K562 (cell line): ENCODE results near the gene OPRD1. TPM values are rescaled to one million over a fixed set of nuclear protein-coding genes. Genes with fewer than 3 reads are reported as not detected.
A peak's percentile ranks its signal among the peaks of the same experiment; 100 is the strongest.

ENCODE experiments used
- ATAC-seq: fragments of 200-7000 bp; cut with Tn5 transposase; 3 replicates; pipeline ENCODE4 v1.9.1; 2020; ENCODE audit warnings: moderate library complexity
- BruUV-seq: library from RNA; stranded (reverse); fragments of 400-500 nt; replicated peaks from 2 replicates; lab custom pipeline; 2021; lab: Mats Ljungman, UMichigan
- CTCF ChIA-PET: fragments of 300-600 bp; formaldehyde crosslinking; extraction: SDS; loops from one replicate; lab custom pipeline; 2021; ENCODE audit warnings: low intra/inter-chr PET ratio; lab: Yijun Ruan, JAX
- POLR2A ChIA-PET: fragments of 300-600, 350-650 bp; sonication (Branson Sonifier 250); formaldehyde crosslinking; extraction: SDS; loops from one replicate; lab custom pipeline; 2021; ENCODE audit warnings: antibody characterized with exemption, inconsistent platforms; lab: Yijun Ruan, JAX
- DNase-seq, 4 experiments: peaks; one replicate each; pipeline versions ENCODE4 v3.0.0 to v3.0.0-alpha.2; 2011 to 2018; ENCODE audit warnings: low spot score in 3 of 4, mixed read lengths in 3 of 4; ENCODE audit errors: extremely low read depth in 1 of 4
- FAIRE-seq: peaks from 2 replicates; lab custom pipeline; 2011; peaks lifted over from hg19 to GRCh38; lab: Jason Lieb, UNC
- H2AFZ ChIP-seq: 2 replicates; pipeline ENCODE4 v1.6.0; 2011; ENCODE audit warnings: low read depth, low read length, control low read depth, inconsistent platforms
- H3K27ac ChIP-seq: fragments of 200-600 bp; 3 replicates; pipeline ENCODE4 v1.8.0; 2011; ENCODE audit warnings: low read depth, mild to moderate bottlenecking, control low read depth, inconsistent platforms, low read length, moderate library complexity, mixed read lengths; ENCODE audit errors: extremely low read depth
- H3K27me3 ChIP-seq, 2 experiments: fragments of 300-600 bp in 1 of 2; 2 replicates in 1 of 2; 3 replicates in 1 of 2; pipeline versions ENCODE4 v1.6.0 to v1.8.0; 2011; ENCODE audit warnings: inconsistent platforms in 2 of 2, low read length in 2 of 2, mild to moderate bottlenecking in 1 of 2, mixed read lengths in 1 of 2, moderate library complexity in 1 of 2; ENCODE audit not compliant: control insufficient read depth in 2 of 2, insufficient read depth in 2 of 2
- H3K36me3 ChIP-seq: fragments of 300-600 bp; 3 replicates; pipeline ENCODE4 v1.8.0; 2011; ENCODE audit warnings: mild to moderate bottlenecking, low read length, inconsistent platforms; ENCODE audit not compliant: control insufficient read depth, insufficient read depth
- H3K4me1 ChIP-seq, 2 experiments: fragments of 200-600 bp in 1 of 2; replicated peaks in 1 of 2; 2 replicates in 1 of 2; 3 replicates in 1 of 2; pipeline versions ENCODE4 v1.5.1 to v1.8.0; 2011; ENCODE audit warnings: inconsistent platforms in 2 of 2, low read length in 2 of 2, mild to moderate bottlenecking in 1 of 2, mixed read lengths in 1 of 2, moderate library complexity in 1 of 2; ENCODE audit not compliant: control insufficient read depth in 2 of 2, insufficient read depth in 2 of 2
- H3K4me2 ChIP-seq: 2 replicates; pipeline ENCODE4 v1.6.1; 2011; ENCODE audit warnings: low read length, control low read depth, inconsistent platforms, mixed read lengths; ENCODE audit not compliant: insufficient read depth
- H3K4me3 ChIP-seq: fragments of 200-600 bp; sonication (generic), shearing (Covaris generic); 2 replicates; pipeline ENCODE4 v1.5.1; 2016; ENCODE audit warnings: control low read depth, inconsistent platforms
- H3K79me2 ChIP-seq: fragments of 200-600 bp; 3 replicates; pipeline ENCODE4 v1.8.0; 2011; ENCODE audit warnings: low read length, inconsistent platforms; ENCODE audit not compliant: control insufficient read depth, insufficient read depth
- H3K9ac ChIP-seq, 2 experiments: 2 replicates each; pipeline versions ENCODE4 v1.6.0 to v1.6.1; 2011; ENCODE audit warnings: low read depth in 2 of 2, low read length in 2 of 2, control low read depth in 1 of 2, inconsistent platforms in 1 of 2, mild to moderate bottlenecking in 1 of 2, mixed read lengths in 1 of 2; ENCODE audit not compliant: insufficient read depth in 1 of 2
- H3K9me1 ChIP-seq: one replicate; pipeline ENCODE4 v1.6.0; 2011; ENCODE audit warnings: inconsistent platforms, mild to moderate bottlenecking, low read length, moderate library complexity; ENCODE audit not compliant: control insufficient read depth, insufficient read depth
- H3K9me3 ChIP-seq: replicated peaks from 2 replicates; pipeline ENCODE4 v1.5.1; 2011; ENCODE audit warnings: low read depth, low read length, inconsistent platforms; ENCODE audit not compliant: control insufficient read depth, insufficient read depth
- H4K20me1 ChIP-seq: replicated peaks from 2 replicates; pipeline ENCODE4 v1.6.1; 2011; ENCODE audit warnings: low read length, inconsistent platforms, mixed read lengths; ENCODE audit not compliant: control insufficient read depth, insufficient read depth
- GABPB2 ChIP-seq: fragments of 250-450 bp; sonication (Bioruptor Pico); conservative IDR thresholded peaks from 2 replicates; pipeline ENCODE4 v1.5.1; 2021; ENCODE audit warnings: mild to moderate bottlenecking
- HDAC6 ChIP-seq: IDR thresholded peaks from 2 replicates; pipeline ENCODE4 v1.6.1; 2012; ENCODE audit warnings: low read depth, mild to moderate bottlenecking, control low read depth, inconsistent platforms, low read length, moderate library complexity
- HEY1 ChIP-seq: fragments of 250-450 bp; sonication (Bioruptor Pico); IDR thresholded peaks from 2 replicates; pipeline ENCODE4 v1.5.0; 2020; ENCODE audit warnings: mild to moderate bottlenecking, moderate library complexity, borderline replicate concordance
- WGBS: fragments of 100-300 bp; shearing (Covaris generic); methylation state at CpG from one replicate; pipeline ENCODE4 v1.1.6; 2016; ENCODE audit warnings: low coverage, mixed read lengths; ENCODE audit not compliant: insufficient coverage; ENCODE audit errors: missing lambda C conversion rate; 5-methylcytosine and 5-hydroxymethylcytosine counted together
- in situ Hi-C: fragments of 300-500 bp; cut with MboI; formaldehyde crosslinking; loops from 4 replicates; pipeline ENCODE4 v1.15.0; 2018; ENCODE audit warnings: inconsistent platforms, mixed read lengths
- intact Hi-C: fragments of 100-400 bp; cut with micrococcal nuclease; formaldehyde crosslinking; loops from 2 replicates; pipeline ENCODE4 v1.14.2; 2022
- polyA plus RNA-seq, 8 experiments: library from polyadenylated mRNA; depleted of rRNA in 4 of 8; stranded (reverse) in 5 of 8; unstranded in 3 of 8; fragments of >200 nt; fragmentation: Nextera tagmentation in 2 of 8; fragmentation: Illumina TruSeq in 1 of 8; extraction: Ambion mirVana in 2 of 8; extraction: Trizol in 1 of 8; gene quantifications; 2 replicates each; pipeline versions ENCODE4 v1.2.1 to v1.2.3, GENCODE V29; 2011 to 2014; ENCODE audit warnings: inconsistent platforms in 1 of 8, missing spikeins in 1 of 8
- total RNA-seq, 7 experiments: library from RNA; depleted of rRNA in 6 of 7; stranded (reverse); fragments of >200 nt in 6 of 7; fragmentation: Illumina TruSeq in 2 of 7; extraction: Trizol in 2 of 7; gene quantifications; 2 replicates each; pipeline versions ENCODE4 v1.2.1 to v1.2.3, GENCODE V29; 2011 to 2021; ENCODE audit warnings: low replicate concordance in 1 of 7

OPRD1 gene
- total and polyA plus RNA-seq, 9 of the 15 experiments (the other 6 are each of a cell fraction or from before 2014, with no cell fraction given) = under 0.01 to 0.03 (median under 0.01) TPM; not detected in 6

DNA sequence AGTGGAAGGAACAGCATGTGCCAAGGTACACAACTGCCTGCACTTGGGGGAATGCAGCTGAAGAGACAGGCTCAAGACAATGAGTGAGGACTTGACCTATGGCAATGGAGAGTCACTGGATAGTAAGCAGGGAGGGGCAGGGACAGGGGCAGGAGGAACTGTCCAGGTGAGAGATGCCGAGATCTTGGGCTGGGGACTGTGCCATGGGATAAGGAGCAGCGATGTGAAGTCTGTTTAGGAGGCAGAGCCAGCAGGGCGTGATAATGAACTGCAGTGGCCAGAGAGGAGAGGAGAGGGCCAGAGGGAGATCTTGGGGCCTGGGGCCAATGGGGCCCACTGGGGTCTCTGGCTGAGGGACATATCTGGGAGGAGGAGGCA, 84.6 kb downstream of the OPRD1 start:
- H3K27me3 ChIP-seq = no peaks in the 10 kb centered on the region
- in situ Hi-C loops (no loop called here), intact Hi-C loops (no loop called here)
- FAIRE-seq (no peak), DNase-seq (no peak), ATAC-seq (no peak)
- peaks cover 81% of the 10 kb centered on the region for H3K36me3 ChIP-seq
- WGBS = 78% methylated on average over 3 of the region's 3 CpGs
- POLR2A ChIA-PET = interaction anchor here (0.6 to 1.0 kb wide), 3 partner anchors 30 to 63 kb away, joined by 3 to 4 read pairs (median 3); no protein-coding TSS in a partner anchor
- no peak overlapping the region; the same call in 2 of the 3 replicates for H3K27ac ChIP-seq
- BruUV-seq = no TSS peak
- H2AFZ ChIP-seq = no peak overlapping the region
- H3K79me2 ChIP-seq = peaks cover 90% of the 10 kb centered on the region
- H3K9me3 ChIP-seq = no peaks in the 10 kb centered on the region
- H3K9me1 ChIP-seq = peaks cover 13% of the 10 kb centered on the region
- no peak overlapping the region for H3K4me2 ChIP-seq
- no peak for TF ChIP-seq GABPB2 (CRISPR knock-in tag)
- peaks cover 32 to 35% of the 10 kb centered on the region in 2 experiments for H3K4me1 ChIP-seq
- CTCF ChIA-PET = no interaction called here
- no peak overlapping the region for H3K4me3 ChIP-seq
- peaks cover 47% of the 10 kb centered on the region for H4K20me1 ChIP-seq
- H3K9ac ChIP-seq = peak overlapping the region in 1 of 2 experiments; percentile 50; a peak in 2 of 4 replicates

DNA sequence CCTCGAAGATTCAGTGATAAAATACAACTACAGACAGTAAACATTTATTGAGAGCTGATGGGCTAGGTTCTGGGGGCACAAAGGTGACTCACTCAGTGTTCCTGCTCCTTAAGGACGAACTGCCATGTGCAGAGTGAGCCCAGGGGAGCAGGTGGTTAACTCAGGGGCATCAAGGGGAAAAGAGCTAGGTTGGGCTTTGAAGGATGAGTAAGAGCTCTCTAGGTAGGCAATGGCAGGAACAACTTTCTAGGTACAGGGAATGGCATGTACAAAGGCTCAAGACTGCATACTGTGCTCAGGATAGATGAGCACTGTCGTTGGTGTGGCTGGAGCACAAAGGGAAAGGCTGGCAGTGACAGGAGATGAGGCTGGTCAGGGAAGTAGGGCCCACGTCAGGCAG, 85.8 kb downstream of the OPRD1 start:
- ChIA-PET CTCF (no interaction called here), POLR2A (interaction anchor here (0.6 to 1.7 kb wide), 4 partner anchors 12 to 1401 kb away, joined by 3 to 7 read pairs (median 4); partner anchors contain the start of gene EPB41)
- H3K4me1 ChIP-seq = peaks cover 41 to 47% of the 10 kb centered on the region in 2 experiments
- peaks cover 92% of the 10 kb centered on the region for H3K79me2 ChIP-seq
- FAIRE-seq (no peak), DNase-seq (no peak), ATAC-seq (no peak)
- intact Hi-C loops (no loop called here), in situ Hi-C loops (no loop called here)
- H3K9me1 ChIP-seq = peaks cover 13% of the 10 kb centered on the region
- 0 out of 2 replicates have a peak, but pooled peaks have one; percentile 41 for TF ChIP-seq HDAC6
- TF ChIP-seq HEY1 = no peak
- 66% methylated on average over 4 of the region's 4 CpGs for WGBS
- H4K20me1 ChIP-seq = peaks cover 55% of the 10 kb centered on the region
- no peak overlapping the region for H2AFZ ChIP-seq
- H3K4me3 ChIP-seq = no peak overlapping the region
- H3K9me3 ChIP-seq = no peaks in the 10 kb centered on the region
- no TSS peak for BruUV-seq
- no peak overlapping the region; the same call in 2 of the 3 replicates for H3K27ac ChIP-seq
- H3K4me2 ChIP-seq = peak overlapping the region; percentile 8; the same call in 1 of the 2 replicates
- peak overlapping the region in 1 of 2 experiments; percentile 82; a peak in 2 of 4 replicates for H3K9ac ChIP-seq
- no peaks in the 10 kb centered on the region for H3K27me3 ChIP-seq
- H3K36me3 ChIP-seq = peaks cover 79% of the 10 kb centered on the region
